Transverse colon (tissue), 4 donors: ENCODE data around the gene BABAM1. TPM values are rescaled to one million over a fixed set of nuclear protein-coding genes. Genes with fewer than 3 reads are reported as not detected.
"Not testable (repeated sequence)": the region's sequence is repeated elsewhere in the genome, so short reads cannot be mapped to it uniquely, and the experiment has no call there.

Experiments used
- DNase-seq: peaks from one replicate; pipeline ENCODE4 v3.0.0-alpha.2; 2019
- H3K27ac ChIP-seq, 4 donors: fragments of 200-600 bp; sonication (generic); 2 replicates each; pipeline ENCODE4 v1.5.1; 2016 to 2018; ENCODE audit warnings: inconsistent platforms in 4 of 4
- H3K27me3 ChIP-seq: fragments of 200-600 bp; sonication (generic); 2 replicates; pipeline ENCODE4 v1.5.1; 2017; ENCODE audit warnings: inconsistent platforms
- H3K36me3 ChIP-seq, 4 donors: fragments of 200-600 bp; sonication (generic); 2 replicates each; pipeline ENCODE4 v1.5.1; 2017 to 2019; ENCODE audit warnings: inconsistent platforms in 4 of 4
- H3K4me1 ChIP-seq, 4 donors: fragments of 200-600 bp; sonication (generic); 2 replicates each; pipeline ENCODE4 v1.5.1; 2017 to 2020; ENCODE audit warnings: inconsistent platforms in 4 of 4
- H3K4me3 ChIP-seq, 4 donors: fragments of 200-600 bp; sonication (generic); 1 replicate in 1 of 4; 2 replicates in 3 of 4; pipeline versions ENCODE4 v1.5.1 to v1.6.1; 2017 to 2019; ENCODE audit warnings: inconsistent platforms in 4 of 4
- H3K9me3 ChIP-seq, 2 donors: fragments of 200-600 bp; sonication (generic); 2 replicates each; pipeline ENCODE4 v1.5.1; 2017 to 2019; ENCODE audit warnings: inconsistent platforms in 2 of 2
- EP300 ChIP-seq: sonication (generic); formaldehyde crosslinking; IDR thresholded peaks from one replicate; pipeline ENCODE4 v1.6.1; 2017; ENCODE audit warnings: antibody characterized with exemption, low read depth
- POLR2A ChIP-seq: fragments of 450-650 bp; IDR thresholded peaks from one replicate; pipeline ENCODE4 v1.6.1; 2016; ENCODE audit warnings: antibody characterized with exemption, mild to moderate bottlenecking, moderate library complexity
- POLR2AphosphoS5 ChIP-seq, 3 donors: sonication (generic); formaldehyde crosslinking; IDR thresholded peaks; one replicate each; pipeline ENCODE4 v1.6.1; 2016; ENCODE audit warnings: antibody characterized with exemption in 3 of 3
- WGBS, 2 donors: methylation state at CpG; one replicate each; pipeline ENCODE4 v1.1.5; 2018; ENCODE audit warnings: low coverage in 1 of 2; 5-methylcytosine and 5-hydroxymethylcytosine counted together
- in situ Hi-C, 4 donors: fragments of 200-750 bp; cut with MboI; loops; one replicate each; pipeline versions ENCODE4 v1.15.0 to v1.15.1; 2017; ENCODE audit warnings: low sequenced_read_pairs in 3 of 4, low pct_ligation_motif_present in 1 of 4, low pct_unique_long_range_greater_than_20kb in 1 of 4
- intact Hi-C: fragments of 100-400 bp; cut with DNase I; formaldehyde crosslinking; loops from one replicate; pipeline ENCODE4 v1.15.1; 2023; ENCODE audit warnings: low total_unique reads
- total RNA-seq, 4 donors: library from RNA; depleted of rRNA; stranded (reverse); fragments of >200 nt; gene quantifications; one replicate each; pipeline ENCODE4 v1.1.0, GENCODE V29; 2016
- TF ChIP-seq, protein P1 (sequence below), 5 experiments: fragments of 200-600 bp in 3 of 5; fragments of 450-650 bp in 2 of 5; sonication (generic) in 3 of 5; IDR thresholded peaks; 1 replicate in 2 of 5; 2 replicates in 3 of 5; pipeline ENCODE4 v1.5.1; 2016 to 2017; ENCODE audit warnings: antibody characterized with exemption in 5 of 5, inconsistent platforms in 3 of 5, mild to moderate bottlenecking in 2 of 5, moderate library complexity in 1 of 5

BABAM1 gene
- total RNA-seq, 4 donors from 2014 or later = 56.2 to 364 (median 80.2) TPM

DNA sequence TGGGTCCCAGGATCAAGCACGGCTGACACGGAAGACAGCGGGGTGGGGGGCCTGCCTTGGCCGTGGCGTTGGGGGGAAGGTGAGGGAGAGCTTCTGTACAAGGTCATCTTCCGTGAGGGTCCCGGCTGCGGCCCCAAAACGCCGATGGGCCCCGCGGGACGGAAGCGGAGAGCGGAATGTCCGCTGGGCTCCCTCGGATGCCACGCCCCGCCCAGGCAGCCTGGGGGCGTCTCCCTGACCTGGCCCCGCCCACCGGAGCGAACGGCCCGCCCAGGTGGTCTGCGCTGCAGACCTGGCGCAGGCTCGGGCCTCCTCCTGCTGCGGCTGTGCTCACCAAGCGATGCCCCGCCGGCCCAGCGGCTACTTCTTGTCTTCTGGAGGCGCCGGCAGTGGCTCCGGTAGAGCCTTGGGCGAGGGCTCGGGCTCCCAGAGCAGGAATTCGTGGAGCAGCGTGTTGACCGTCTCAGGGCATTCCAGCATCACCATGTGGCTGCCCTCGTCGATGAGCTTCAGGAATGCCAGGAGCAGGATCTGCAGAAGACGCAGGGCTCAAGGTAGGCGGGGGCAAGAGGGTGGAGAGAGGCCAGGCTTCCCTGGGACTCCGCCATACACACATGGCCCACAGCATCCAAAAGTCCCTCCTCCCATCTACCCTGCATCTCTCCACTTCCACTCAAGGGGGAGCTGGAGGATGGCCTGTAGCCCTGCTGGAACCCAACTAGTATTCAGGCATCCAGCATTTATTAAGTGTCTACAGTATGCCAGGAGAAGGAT, 25.2 kb downstream of the BABAM1 start:
- Histone ChIP-seq H3K27ac (peak overlapping the region; percentile 62 to 90 (median 82)), H3K36me3 (no peaks in the 10 kb centered on the region), H3K4me1 (peaks cover 0 to 14% (median 9%) of the 10 kb centered on the region in 4 donors), H3K4me3 (peak overlapping the region; percentile 36 to 61 (median 50)), H3K27me3 (no peaks in the 10 kb centered on the region), H3K9me3 (no peaks in the 10 kb centered on the region)
- WGBS, 2 donors = 0% methylated on average over 35 of the region's 46 CpGs; no CpG with 5 or more reads in 1 of the 2 donors
- TF ChIP-seq EP300 = no peak
- TF ChIP-seq, protein P1, sequence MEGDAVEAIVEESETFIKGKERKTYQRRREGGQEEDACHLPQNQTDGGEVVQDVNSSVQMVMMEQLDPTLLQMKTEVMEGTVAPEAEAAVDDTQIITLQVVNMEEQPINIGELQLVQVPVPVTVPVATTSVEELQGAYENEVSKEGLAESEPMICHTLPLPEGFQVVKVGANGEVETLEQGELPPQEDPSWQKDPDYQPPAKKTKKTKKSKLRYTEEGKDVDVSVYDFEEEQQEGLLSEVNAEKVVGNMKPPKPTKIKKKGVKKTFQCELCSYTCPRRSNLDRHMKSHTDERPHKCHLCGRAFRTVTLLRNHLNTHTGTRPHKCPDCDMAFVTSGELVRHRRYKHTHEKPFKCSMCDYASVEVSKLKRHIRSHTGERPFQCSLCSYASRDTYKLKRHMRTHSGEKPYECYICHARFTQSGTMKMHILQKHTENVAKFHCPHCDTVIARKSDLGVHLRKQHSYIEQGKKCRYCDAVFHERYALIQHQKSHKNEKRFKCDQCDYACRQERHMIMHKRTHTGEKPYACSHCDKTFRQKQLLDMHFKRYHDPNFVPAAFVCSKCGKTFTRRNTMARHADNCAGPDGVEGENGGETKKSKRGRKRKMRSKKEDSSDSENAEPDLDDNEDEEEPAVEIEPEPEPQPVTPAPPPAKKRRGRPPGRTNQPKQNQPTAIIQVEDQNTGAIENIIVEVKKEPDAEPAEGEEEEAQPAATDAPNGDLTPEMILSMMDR (IDR thresholded peaks at IDR 0.05) = peak; percentile 62 to 83 (median 70)
- TF ChIP-seq POLR2AphosphoS5 (IDR thresholded peaks at IDR 0.05) = no peak
- TF ChIP-seq POLR2A = peak; percentile 52
- intact Hi-C loops (no loop called here), in situ Hi-C loops (loop anchor here in 2 of 4 donors (25.0 kb wide), 2 partner anchors 230 to 530 kb away; no protein-coding TSS in a partner anchor)
- DNase-seq = peak; percentile 85

DNA sequence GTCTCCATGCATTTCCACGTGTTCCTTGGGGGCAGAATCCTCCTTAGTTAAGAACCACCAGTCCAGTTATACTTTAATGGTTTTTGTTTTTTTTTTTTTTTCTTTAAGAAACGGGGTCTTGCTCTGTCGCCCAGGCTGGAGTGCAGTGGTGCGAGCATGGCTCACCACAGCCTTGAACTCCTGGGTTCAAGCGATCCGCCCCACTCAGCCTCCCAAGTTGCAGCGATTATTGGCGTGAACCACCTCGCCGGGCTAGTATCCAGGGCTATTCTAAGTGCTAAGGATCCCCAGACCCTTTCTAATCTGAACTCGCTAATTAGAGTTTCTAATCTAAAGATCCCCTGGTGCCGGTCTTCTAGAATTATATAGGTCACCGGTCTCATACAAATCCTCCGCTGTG, 26.4 kb downstream of the BABAM1 start:
- Histone ChIP-seq H3K27ac (peak overlapping the region in 2 of 4 donors; percentile 78 to 86), H3K4me3 (no peak overlapping the region), H3K9me3 (no peaks in the 10 kb centered on the region), H3K4me1 (peaks cover 0 to 14% (median 9%) of the 10 kb centered on the region in 4 donors), H3K36me3 (no peaks in the 10 kb centered on the region), H3K27me3 (no peaks in the 10 kb centered on the region)
- DNase-seq = no peak
- in situ Hi-C loops = loop anchor here in 2 of 4 donors (25.0 kb wide), 2 partner anchors 231 to 531 kb away; no protein-coding TSS in a partner anchor
- TF ChIP-seq EP300 (no peak), POLR2AphosphoS5 (IDR thresholded peaks at IDR 0.05) (no peak), POLR2A (no peak)
- TF ChIP-seq, protein P1 (IDR thresholded peaks at IDR 0.05) = no peak
- 90 to 91% methylated on average over 7 to 14 of the region's 14 CpGs for WGBS, 2 donors
- intact Hi-C loops = no loop called here

DNA sequence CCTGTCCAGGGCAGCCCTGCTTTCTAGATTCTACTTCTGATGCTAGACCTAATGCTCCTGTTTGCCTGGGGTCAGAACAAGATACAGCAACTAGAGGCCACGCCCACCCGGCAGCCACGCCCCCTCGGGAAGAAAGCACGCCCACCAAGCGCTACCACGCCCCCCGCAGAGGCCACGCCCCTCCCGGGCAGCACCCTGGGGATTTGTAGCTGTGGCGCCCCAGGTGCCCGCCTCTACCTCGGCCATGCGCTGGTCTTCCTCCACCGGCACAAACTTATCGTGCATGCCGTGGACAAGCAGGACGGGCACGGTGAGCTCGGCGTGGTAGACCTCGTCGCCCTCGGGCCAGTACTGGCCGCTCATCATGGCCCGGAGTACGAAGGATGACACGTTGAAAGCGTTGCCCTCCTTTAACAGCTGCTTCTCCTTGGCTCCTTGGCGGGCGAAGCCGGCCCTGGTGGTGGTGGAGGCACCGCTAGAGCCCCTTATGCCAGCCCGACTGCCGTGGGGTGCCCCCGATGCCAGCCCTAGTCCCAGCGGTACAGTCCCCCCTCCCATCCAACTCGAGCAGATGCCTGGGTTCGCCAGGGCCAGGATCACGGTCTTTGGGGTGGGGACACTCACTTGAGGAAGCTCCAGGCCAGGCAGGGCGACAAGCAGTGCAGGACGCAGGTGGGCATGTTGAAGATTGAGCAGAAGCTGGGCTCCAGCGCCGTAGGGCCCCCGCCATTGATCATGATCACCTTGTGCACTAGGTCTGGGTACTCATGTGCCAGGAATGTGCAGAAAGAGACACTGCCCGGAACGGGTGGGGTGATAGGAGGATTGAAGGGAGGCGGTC, 27.0 kb downstream of the BABAM1 start:
- 77% methylated on average over 47 of the region's 48 CpGs; no CpG with 5 or more reads in 1 of the 2 donors for WGBS, 2 donors
- H3K4me1 ChIP-seq = peaks cover 0 to 14% (median 8%) of the 10 kb centered on the region in 4 donors
- no peak overlapping the region for H3K4me3 ChIP-seq
- in situ Hi-C loops (loop anchor here in 2 of 4 donors (25.0 kb wide), 2 partner anchors 232 to 532 kb away; no protein-coding TSS in a partner anchor), intact Hi-C loops (no loop called here)
- no peaks in the 10 kb centered on the region for H3K27me3 ChIP-seq
- no peaks in the 10 kb centered on the region for H3K9me3 ChIP-seq
- DNase-seq = peak; percentile 56
- no peaks in the 10 kb centered on the region for H3K36me3 ChIP-seq
- no peak overlapping the region for H3K27ac ChIP-seq
- TF ChIP-seq POLR2A (no peak), POLR2AphosphoS5 (IDR thresholded peaks at IDR 0.05) (no peak)

DNA sequence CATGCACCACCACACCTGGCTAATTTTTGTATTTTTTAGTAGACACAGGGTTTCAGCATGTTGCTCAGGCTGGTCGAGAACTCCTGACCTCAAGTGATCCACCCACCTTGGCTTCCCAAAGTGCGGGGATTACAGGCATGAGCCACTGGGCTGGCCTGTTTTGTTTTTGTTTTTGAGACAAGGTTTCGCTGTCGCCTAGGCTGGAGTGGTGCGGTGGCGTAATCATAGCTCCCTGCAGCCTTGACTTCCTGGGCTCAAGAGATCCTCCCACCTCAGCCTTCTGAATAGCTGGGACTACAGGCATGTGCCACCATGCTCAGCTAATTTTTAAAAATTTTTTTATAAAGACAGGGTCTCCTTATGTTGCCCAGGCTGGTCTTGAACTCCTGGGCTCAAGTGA, 28.3 kb downstream of the BABAM1 start:
- H3K4me1 ChIP-seq, H3K36me3 ChIP-seq, DNase-seq, intact Hi-C loops, H3K4me3 ChIP-seq, H3K27me3 ChIP-seq, H3K9me3 ChIP-seq, H3K27ac ChIP-seq: not testable (repeated sequence)
- 80 to 93% methylated on average over 2 to 6 of the region's 6 CpGs for WGBS, 2 donors
- in situ Hi-C loops = loop anchor here in 2 of 4 donors (25.0 kb wide), 2 partner anchors 233 to 533 kb away; no protein-coding TSS in a partner anchor
